Esophagus squamous epithelium (tissue), 5 donors: Measurements from ENCODE around the gene RINL. TPM values are rescaled to one million over a fixed set of nuclear protein-coding genes. Genes with fewer than 3 reads are reported as not detected.

Experiments
- DNase-seq: peaks from one replicate; lab custom pipeline; 2025; lab: John Stamatoyannopoulos, UW
- H3K27ac ChIP-seq, 4 donors: fragments of 200-600 bp; sonication (generic); one replicate each; pipeline ENCODE4 v1.5.1; 2016 to 2019; ENCODE audit warnings: mild to moderate bottlenecking in 1 of 4
- H3K27me3 ChIP-seq, 4 donors: fragments of 200-600 bp; sonication (generic); 1 replicate in 3 of 4; 2 replicates in 1 of 4; pipeline versions ENCODE4 v1.5.1 to v1.6.0; 2017 to 2021; ENCODE audit warnings: antibody characterized with exemption in 1 of 4
- H3K36me3 ChIP-seq, 3 donors: fragments of 200-600 bp; sonication (generic); one replicate each; pipeline ENCODE4 v1.5.1; 2016 to 2019
- H3K4me1 ChIP-seq, 3 donors: fragments of 200-600 bp; sonication (generic); one replicate each; pipeline ENCODE4 v1.5.1; 2017 to 2019
- H3K4me3 ChIP-seq, 4 donors: fragments of 200-600 bp; sonication (generic); 1 replicate in 3 of 4; 2 replicates in 1 of 4; pipeline ENCODE4 v1.5.1; 2016 to 2019; ENCODE audit warnings: mild to moderate bottlenecking in 2 of 4, moderate library complexity in 1 of 4
- H3K9me3 ChIP-seq, 3 donors: fragments of 200-600 bp; sonication (generic); one replicate each; pipeline ENCODE4 v1.5.1; 2016 to 2019
- CTCF ChIP-seq, 6 experiments: fragments of 450-650 bp in 4 of 6; fragments of 200-600 bp in 2 of 6; sonication (generic) in 2 of 6; IDR thresholded peaks; one replicate each; pipeline ENCODE4 v1.5.1; 2016 to 2019; ENCODE audit warnings: antibody characterized with exemption in 6 of 6, mild to moderate bottlenecking in 4 of 6, moderate library complexity in 4 of 6
- POLR2A ChIP-seq, 4 donors: fragments of 450-650 bp; IDR thresholded peaks; one replicate each; pipeline ENCODE4 v1.6.1; 2017; ENCODE audit warnings: antibody characterized with exemption in 4 of 4, mild to moderate bottlenecking in 4 of 4, moderate library complexity in 3 of 4
- WGBS, 2 donors: methylation state at CpG; one replicate each; pipeline ENCODE4 v1.1.5; 2018; 5-methylcytosine and 5-hydroxymethylcytosine counted together
- intact Hi-C: fragments of 100-400 bp; cut with DNase I; formaldehyde crosslinking; loops from one replicate; pipeline ENCODE4 v1.15.0; 2022
- total RNA-seq, 4 donors: library from RNA; depleted of rRNA; stranded (reverse); fragments of >200 nt; gene quantifications; one replicate each; pipeline ENCODE4 v1.1.0, GENCODE V29; 2016
- donor health status: DM: yes; HTN: yes; CAD: no.

Gene RINL
- total RNA-seq, 4 donors from 2014 or later = 4.8 to 14.9 (median 5.7) TPM

- no peak overlapping the region for H3K27ac ChIP-seq
- TF ChIP-seq CTCF (IDR thresholded peaks at IDR 0.05) (no peak), POLR2A (IDR thresholded peaks at IDR 0.05) (no peak)
- no peaks in the 10 kb centered on the region for H3K27me3 ChIP-seq
- H3K9me3 ChIP-seq = no peaks in the 10 kb centered on the region
- no peaks in the 10 kb centered on the region for H3K4me1 ChIP-seq
- intact Hi-C loops = no loop called here
- 66 to 70% methylated on average over 7 to 10 of the region's 14 CpGs for WGBS, 2 donors
- DNase-seq = no peak
- H3K36me3 ChIP-seq = peaks cover 0 to 55% (median 13%) of the 10 kb centered on the region in 3 donors
- no peak overlapping the region for H3K4me3 ChIP-seq
Measured at GRCh38 chr19:38920602-38921419, 42.7 kb upstream of the RINL start.

- 61 to 63% methylated on average over 11 to 19 of the region's 21 CpGs for WGBS, 2 donors
- Histone ChIP-seq H3K36me3 (peaks cover 0 to 55% (median 12%) of the 10 kb centered on the region in 3 donors), H3K9me3 (no peaks in the 10 kb centered on the region), H3K27ac (no peak overlapping the region), H3K27me3 (no peaks in the 10 kb centered on the region), H3K4me3 (no peak overlapping the region), H3K4me1 (no peaks in the 10 kb centered on the region)
- intact Hi-C loops = no loop called here
- TF ChIP-seq POLR2A (IDR thresholded peaks at IDR 0.05) (no peak), CTCF (IDR thresholded peaks at IDR 0.05) (no peak)
- DNase-seq = no peak
Measured at GRCh38 chr19:38919837-38920601, 41.9 kb upstream of the RINL start.

- Histone ChIP-seq H3K36me3 (peaks cover 0 to 45% (median 0%) of the 10 kb centered on the region in 3 donors), H3K4me1 (no peaks in the 10 kb centered on the region), H3K9me3 (no peaks in the 10 kb centered on the region), H3K27me3 (no peaks in the 10 kb centered on the region), H3K4me3 (no peak overlapping the region), H3K27ac (no peak overlapping the region)
- TF ChIP-seq POLR2A (IDR thresholded peaks at IDR 0.05) = no peak
- intact Hi-C loops = no loop called here
- no CpG with 5 or more reads among the region's 10 CpGs for WGBS, 2 donors
- DNase-seq = no peak
Measured at GRCh38 chr19:38918526-38918925, 40.5 kb upstream of the RINL start.

- H3K4me3 ChIP-seq = no peak overlapping the region
- 63 to 69% methylated on average over 6 of the region's 13 CpGs for WGBS, 2 donors
- intact Hi-C loops = no loop called here
- no peaks in the 10 kb centered on the region for H3K4me1 ChIP-seq
- no peak overlapping the region for H3K27ac ChIP-seq
- H3K9me3 ChIP-seq = no peaks in the 10 kb centered on the region
- no peaks in the 10 kb centered on the region for H3K27me3 ChIP-seq
- no peak for TF ChIP-seq POLR2A (IDR thresholded peaks at IDR 0.05)
- peak in 1 of 6 experiments; percentile 5 for TF ChIP-seq CTCF (IDR thresholded peaks at IDR 0.05)
- peaks cover 0 to 43% (median 0%) of the 10 kb centered on the region in 3 donors for H3K36me3 ChIP-seq
- DNase-seq = no peak
Measured at GRCh38 chr19:38917921-38918491, 39.9 kb upstream of the RINL start.

GRCh38 chr19:38917516-38917915 lies 39.4 kb upstream of the RINL start:
- peaks cover 0 to 4% (median 0%) of the 10 kb centered on the region in 4 donors for H3K27me3 ChIP-seq
- H3K27ac ChIP-seq = no peak overlapping the region
- H3K9me3 ChIP-seq = no peaks in the 10 kb centered on the region
- no peaks in the 10 kb centered on the region for H3K4me1 ChIP-seq
- TF ChIP-seq POLR2A (IDR thresholded peaks at IDR 0.05) = no peak
- no peak for TF ChIP-seq CTCF (IDR thresholded peaks at IDR 0.05)
- no peak overlapping the region for H3K4me3 ChIP-seq
- no peak for DNase-seq
- peaks cover 0 to 38% (median 0%) of the 10 kb centered on the region in 3 donors for H3K36me3 ChIP-seq
- intact Hi-C loops = no loop called here
- 86 to 94% methylated on average over 4 to 6 of the region's 9 CpGs for WGBS, 2 donors
